Caco-2 (cell line): ENCODE data around the gene CELF5. TPM values are rescaled to one million over a fixed set of nuclear protein-coding genes. Genes with fewer than 3 reads are reported as not detected.

Experiments
- BruUV-seq: library from RNA; stranded (reverse); fragments of 400-500 nt; replicated peaks from 2 replicates; lab custom pipeline; 2021; lab: Mats Ljungman, UMichigan
- CTCF ChIA-PET: fragments of 300-600 bp; sonication (Branson Sonifier 250); formaldehyde crosslinking; loops from one replicate; lab custom pipeline; 2022; ENCODE audit warnings: antibody characterized with exemption; lab: Charles Lee
- POLR2A ChIA-PET: fragments of 300-600 bp; sonication (Branson Sonifier 250); formaldehyde crosslinking; loops from one replicate; lab custom pipeline; 2022; ENCODE audit warnings: antibody characterized with exemption; lab: Charles Lee
- DNase-seq, 2 experiments: peaks; one replicate each; pipeline versions ENCODE4 v3.0.0 to v3.0.0-alpha.2; 2020 to 2022
- H3K27me3 ChIP-seq: replicated peaks from 2 replicates; pipeline ENCODE4 v1.6.0; 2011; ENCODE audit warnings: low read length; ENCODE audit not compliant: control insufficient read depth, insufficient read depth
- H3K36me3 ChIP-seq: 2 replicates; pipeline ENCODE4 v1.5.1; 2011; ENCODE audit warnings: low read length; ENCODE audit not compliant: control insufficient read depth, insufficient read depth
- H3K4me1 ChIP-seq: fragments of 250-450 bp; sonication (Bioruptor Pico); 2 replicates; pipeline ENCODE4 v1.5.1; 2020; ENCODE audit warnings: mild to moderate bottlenecking
- H3K4me3 ChIP-seq: 2 replicates; pipeline ENCODE4 v1.5.1; 2011; ENCODE audit warnings: low read depth, mild to moderate bottlenecking, control low read depth, low read length
- H3K9me3 ChIP-seq: fragments of 250-450 bp; sonication (Bioruptor Pico); 2 replicates; pipeline ENCODE4 v1.5.1; 2020; ENCODE audit warnings: mild to moderate bottlenecking, moderate library complexity
- H3K27ac Mint-ChIP-seq: one replicate; pipeline ENCODE4 v1.8.0; 2022; ENCODE audit warnings: mixed read lengths; ENCODE audit not compliant: unreplicated experiment
- H3K27me3 Mint-ChIP-seq: one replicate; pipeline ENCODE4 v1.8.0; 2022; ENCODE audit warnings: mixed read lengths; ENCODE audit not compliant: insufficient read depth, unreplicated experiment
- H3K36me3 Mint-ChIP-seq: one replicate; pipeline ENCODE4 v1.8.0; 2022; ENCODE audit warnings: mild to moderate bottlenecking, mixed read lengths; ENCODE audit not compliant: insufficient read depth, unreplicated experiment
- H3K4me1 Mint-ChIP-seq: one replicate; pipeline ENCODE4 v1.8.0; 2022; ENCODE audit warnings: low read depth, mixed read lengths; ENCODE audit not compliant: unreplicated experiment
- H3K4me3 Mint-ChIP-seq: one replicate; pipeline ENCODE4 v1.8.0; 2022; ENCODE audit warnings: mild to moderate bottlenecking, moderate library complexity, mixed read lengths; ENCODE audit not compliant: unreplicated experiment
- H3K9me3 Mint-ChIP-seq: one replicate; pipeline ENCODE4 v1.8.0; 2022; ENCODE audit warnings: mixed read lengths; ENCODE audit not compliant: unreplicated experiment
- intact Hi-C: fragments of 100-400 bp; cut with micrococcal nuclease; formaldehyde crosslinking; loops from one replicate; pipeline ENCODE4 v1.10.0; 2022; ENCODE audit not compliant: unreplicated experiment
- total RNA-seq: library from RNA; stranded (reverse); gene quantifications from 2 replicates; pipeline ENCODE4 v1.2.3, GENCODE V29; 2022
- TF ChIP-seq, protein P1 (sequence below), 2 experiments: fragments of 200-600 bp in 1 of 2; IDR thresholded peaks; 1 replicate in 1 of 2; 2 replicates in 1 of 2; pipeline versions ENCODE4 v1.5.1 to v1.8.0; 2011 to 2022; ENCODE audit warnings: antibody characterized with exemption in 1 of 2, control low read depth in 1 of 2, inconsistent platforms in 1 of 2, low read depth in 1 of 2, low read length in 1 of 2, mild to moderate bottlenecking in 1 of 2, moderate library complexity in 1 of 2; ENCODE audit not compliant: insufficient read depth in 1 of 2, severe bottlenecking in 1 of 2, unreplicated experiment in 1 of 2

Gene CELF5
- total RNA-seq, 1 experiment from 2014 or later, result 0.07 TPM

GRCh38 chr19:3268763-3269162, 44.3 kb downstream of the CELF5 start:
- ChIA-PET CTCF (no interaction called here), POLR2A (no interaction called here)
- H3K27ac Mint-ChIP-seq, result no peak overlapping the region
- TF ChIP-seq, protein P1, sequence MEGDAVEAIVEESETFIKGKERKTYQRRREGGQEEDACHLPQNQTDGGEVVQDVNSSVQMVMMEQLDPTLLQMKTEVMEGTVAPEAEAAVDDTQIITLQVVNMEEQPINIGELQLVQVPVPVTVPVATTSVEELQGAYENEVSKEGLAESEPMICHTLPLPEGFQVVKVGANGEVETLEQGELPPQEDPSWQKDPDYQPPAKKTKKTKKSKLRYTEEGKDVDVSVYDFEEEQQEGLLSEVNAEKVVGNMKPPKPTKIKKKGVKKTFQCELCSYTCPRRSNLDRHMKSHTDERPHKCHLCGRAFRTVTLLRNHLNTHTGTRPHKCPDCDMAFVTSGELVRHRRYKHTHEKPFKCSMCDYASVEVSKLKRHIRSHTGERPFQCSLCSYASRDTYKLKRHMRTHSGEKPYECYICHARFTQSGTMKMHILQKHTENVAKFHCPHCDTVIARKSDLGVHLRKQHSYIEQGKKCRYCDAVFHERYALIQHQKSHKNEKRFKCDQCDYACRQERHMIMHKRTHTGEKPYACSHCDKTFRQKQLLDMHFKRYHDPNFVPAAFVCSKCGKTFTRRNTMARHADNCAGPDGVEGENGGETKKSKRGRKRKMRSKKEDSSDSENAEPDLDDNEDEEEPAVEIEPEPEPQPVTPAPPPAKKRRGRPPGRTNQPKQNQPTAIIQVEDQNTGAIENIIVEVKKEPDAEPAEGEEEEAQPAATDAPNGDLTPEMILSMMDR (IDR thresholded peaks at IDR 0.05; ENCODE audit: insufficient read depth in 1 of 2, low read depth in 1 of 2, low read length in 1 of 2, severe bottlenecking in 1 of 2, unreplicated experiment in 1 of 2), result no peak
- DNase-seq, result no peak
- no peaks in the 10 kb centered on the region for H3K4me1 Mint-ChIP-seq
- H3K4me3 ChIP-seq, result no peak overlapping the region
- no peaks in the 10 kb centered on the region for H3K36me3 ChIP-seq
- no peaks in the 10 kb centered on the region for H3K27me3 ChIP-seq
- H3K36me3 Mint-ChIP-seq, result no peaks in the 10 kb centered on the region
- intact Hi-C loops, result no loop called here
- peaks cover 9% of the 10 kb centered on the region; the same call in 1 of the 2 replicates for H3K9me3 ChIP-seq
- H3K9me3 Mint-ChIP-seq, result no peaks in the 10 kb centered on the region
- peaks cover 19% of the 10 kb centered on the region for H3K27me3 Mint-ChIP-seq
- no TSS peak for BruUV-seq
- no peaks in the 10 kb centered on the region for H3K4me1 ChIP-seq
- H3K4me3 Mint-ChIP-seq, result no peak overlapping the region

- Histone ChIP-seq H3K4me3 (no peak overlapping the region), H3K4me1 (no peaks in the 10 kb centered on the region), H3K9me3 (peaks cover 9% of the 10 kb centered on the region; the same call in 1 of the 2 replicates), H3K27me3 (no peaks in the 10 kb centered on the region), H3K36me3 (no peaks in the 10 kb centered on the region)
- Mint-ChIP-seq H3K4me3 (no peak overlapping the region), H3K4me1 (peaks cover 6% of the 10 kb centered on the region), H3K27me3 (peaks cover 22% of the 10 kb centered on the region), H3K36me3 (no peaks in the 10 kb centered on the region), H3K27ac (no peak overlapping the region), H3K9me3 (no peaks in the 10 kb centered on the region)
- intact Hi-C loops, result no loop called here
- no peak for DNase-seq
- ChIA-PET POLR2A (no interaction called here), CTCF (no interaction called here)
- no TSS peak for BruUV-seq
- TF ChIP-seq, protein P1 (IDR thresholded peaks at IDR 0.05; ENCODE audit: insufficient read depth in 1 of 2, low read depth in 1 of 2, low read length in 1 of 2, severe bottlenecking in 1 of 2, unreplicated experiment in 1 of 2), result no peak
Observed at GRCh38 chr19:3269916-3270671, 45.6 kb downstream of the CELF5 start.

DNA sequence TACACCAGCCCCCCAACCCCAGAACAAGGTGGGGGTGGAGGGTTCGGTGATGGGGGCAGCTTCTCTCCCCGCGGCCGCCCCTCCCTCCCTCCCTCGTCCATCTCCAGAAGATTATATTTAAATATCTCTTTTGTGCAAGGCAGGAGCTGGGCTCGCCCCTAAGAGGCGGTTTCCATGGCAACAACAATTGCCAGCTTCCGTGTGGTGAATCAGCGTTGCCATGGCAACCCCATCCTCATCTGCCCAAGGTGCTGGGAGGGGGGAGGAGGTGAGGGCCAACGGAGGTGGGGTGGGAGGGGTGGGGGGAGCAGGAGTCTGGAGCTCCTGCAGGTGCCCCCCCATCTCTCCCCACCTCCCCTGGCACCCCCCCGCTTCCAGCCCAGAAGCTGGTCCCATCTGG, 46.4 kb downstream of the CELF5 start:
- Mint-ChIP-seq H3K27me3 (peaks cover 22% of the 10 kb centered on the region), H3K4me1 (peaks cover 9% of the 10 kb centered on the region), H3K27ac (no peak overlapping the region), H3K36me3 (no peaks in the 10 kb centered on the region), H3K4me3 (no peak overlapping the region), H3K9me3 (no peaks in the 10 kb centered on the region)
- POLR2A ChIA-PET, result no interaction called here
- Histone ChIP-seq H3K4me3 (no peak overlapping the region), H3K9me3 (peaks cover 9% of the 10 kb centered on the region; the same call in 1 of the 2 replicates), H3K36me3 (no peaks in the 10 kb centered on the region), H3K27me3 (no peaks in the 10 kb centered on the region), H3K4me1 (no peaks in the 10 kb centered on the region)
- no TSS peak for BruUV-seq
- peak; percentile 20 to 58 for DNase-seq
- intact Hi-C loops, result no loop called here
- CTCF ChIA-PET, result no interaction called here
- TF ChIP-seq, protein P1 (IDR thresholded peaks at IDR 0.05; ENCODE audit: insufficient read depth in 1 of 2, low read depth in 1 of 2, low read length in 1 of 2, severe bottlenecking in 1 of 2, unreplicated experiment in 1 of 2), result no peak
